ENCODE data around the gene PKD1. TPM values are rescaled to one million over a fixed set of nuclear protein-coding genes. Genes with fewer than 3 reads are reported as not detected.
"Not testable (repeated sequence)": the region's sequence is repeated elsewhere in the genome, so short reads cannot be mapped to it uniquely, and the experiment has no call there.

Gene PKD1
- total RNA-seq, 4 donors from 2014 or later = 168 to 376 (median 339) TPM

DNA sequence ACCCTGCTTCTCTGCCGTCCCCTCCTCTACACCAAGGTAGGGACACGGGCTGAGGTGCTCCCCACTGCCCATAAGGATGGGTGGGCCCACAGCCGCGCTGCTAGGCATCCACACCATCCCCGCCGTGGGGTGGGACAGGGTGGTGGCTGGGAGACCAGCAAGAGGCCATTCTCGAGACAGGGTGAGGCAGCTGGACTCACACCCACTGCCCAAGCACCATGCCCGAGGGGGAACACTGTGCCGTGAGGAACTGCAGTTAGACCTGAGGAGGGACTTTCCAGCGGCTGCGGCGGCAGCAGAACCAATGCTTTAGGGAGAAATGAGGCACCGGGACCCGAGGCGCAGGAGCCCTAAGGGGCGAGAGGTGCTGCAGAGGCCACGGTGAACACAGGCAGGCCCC is 13.3 kb downstream of the PKD1 start:
- Histone ChIP-seq H3K27me3 (no peaks in the 10 kb centered on the region), H3K4me3 (peak overlapping the region in 3 of 4 donors; percentile 13 to 40 (median 22)), H3K4me1 (peaks cover 70 to 90% of the 10 kb centered on the region in 2 donors), H3K36me3 (no peaks in the 10 kb centered on the region), H3K27ac (peak overlapping the region; percentile 98 to 100 (median 98)), H3K9me3 (no peaks in the 10 kb centered on the region)
- DNase-seq = no peak
- ATAC-seq = no peak
- in situ Hi-C loops (cut with MboI; ENCODE audit: low sequenced_read_pairs in 4 of 4) = no loop called here
- TF ChIP-seq, protein P1, sequence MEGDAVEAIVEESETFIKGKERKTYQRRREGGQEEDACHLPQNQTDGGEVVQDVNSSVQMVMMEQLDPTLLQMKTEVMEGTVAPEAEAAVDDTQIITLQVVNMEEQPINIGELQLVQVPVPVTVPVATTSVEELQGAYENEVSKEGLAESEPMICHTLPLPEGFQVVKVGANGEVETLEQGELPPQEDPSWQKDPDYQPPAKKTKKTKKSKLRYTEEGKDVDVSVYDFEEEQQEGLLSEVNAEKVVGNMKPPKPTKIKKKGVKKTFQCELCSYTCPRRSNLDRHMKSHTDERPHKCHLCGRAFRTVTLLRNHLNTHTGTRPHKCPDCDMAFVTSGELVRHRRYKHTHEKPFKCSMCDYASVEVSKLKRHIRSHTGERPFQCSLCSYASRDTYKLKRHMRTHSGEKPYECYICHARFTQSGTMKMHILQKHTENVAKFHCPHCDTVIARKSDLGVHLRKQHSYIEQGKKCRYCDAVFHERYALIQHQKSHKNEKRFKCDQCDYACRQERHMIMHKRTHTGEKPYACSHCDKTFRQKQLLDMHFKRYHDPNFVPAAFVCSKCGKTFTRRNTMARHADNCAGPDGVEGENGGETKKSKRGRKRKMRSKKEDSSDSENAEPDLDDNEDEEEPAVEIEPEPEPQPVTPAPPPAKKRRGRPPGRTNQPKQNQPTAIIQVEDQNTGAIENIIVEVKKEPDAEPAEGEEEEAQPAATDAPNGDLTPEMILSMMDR (IDR thresholded peaks at IDR 0.05 in 4 of 5, conservative IDR thresholded peaks at IDR 0.05 in 1 of 5) = no peak
- no peak for TF ChIP-seq POLR2A (IDR thresholded peaks at IDR 0.05)
- intact Hi-C loops (cut with DNase I; ENCODE audit: low total_unique reads) = no loop called here

DNA sequence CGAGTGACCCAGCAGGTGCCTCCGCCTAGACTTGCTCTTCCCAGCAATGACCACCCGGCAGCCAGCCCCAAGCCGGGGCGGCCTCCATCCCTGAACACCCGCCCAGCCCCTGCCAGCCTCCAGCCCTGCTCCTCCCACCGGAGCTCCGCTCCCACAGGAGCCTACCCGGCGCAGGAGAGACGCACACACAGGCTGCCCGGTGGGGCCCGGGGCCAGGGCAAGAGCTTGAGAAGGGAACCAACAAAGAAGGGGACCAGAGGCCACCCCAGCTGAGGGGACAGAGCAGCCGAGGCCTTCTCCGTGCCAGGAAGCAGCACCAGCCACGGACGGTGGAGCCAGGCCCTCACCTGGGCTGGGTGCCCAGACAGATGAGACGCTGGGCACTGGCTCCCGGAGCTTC is 13.8 kb downstream of the PKD1 start:
- intact Hi-C loops (cut with DNase I; ENCODE audit: low total_unique reads) (loop anchor here (1.0 to 2.0 kb wide), 2 partner anchors 18 to 27 kb away; partner anchors contain the start of gene RAB26), in situ Hi-C loops (cut with MboI; ENCODE audit: low sequenced_read_pairs in 4 of 4) (no loop called here)
- ATAC-seq (peak; percentile 34 to 49), DNase-seq (peak; percentile 50 to 82)
- no peaks in the 10 kb centered on the region for H3K27me3 ChIP-seq
- peak overlapping the region in 3 of 4 donors; percentile 13 to 48 (median 40) for H3K4me3 ChIP-seq
- H3K27ac ChIP-seq = peak overlapping the region; percentile 98 to 100 (median 98)
- no peaks in the 10 kb centered on the region for H3K9me3 ChIP-seq
- H3K36me3 ChIP-seq = no peaks in the 10 kb centered on the region
- TF ChIP-seq POLR2A (IDR thresholded peaks at IDR 0.05) = no peak
- TF ChIP-seq, protein P1 (IDR thresholded peaks at IDR 0.05 in 4 of 5, conservative IDR thresholded peaks at IDR 0.05 in 1 of 5) = no peak
- peaks cover 70 to 89% of the 10 kb centered on the region in 2 donors for H3K4me1 ChIP-seq

DNA sequence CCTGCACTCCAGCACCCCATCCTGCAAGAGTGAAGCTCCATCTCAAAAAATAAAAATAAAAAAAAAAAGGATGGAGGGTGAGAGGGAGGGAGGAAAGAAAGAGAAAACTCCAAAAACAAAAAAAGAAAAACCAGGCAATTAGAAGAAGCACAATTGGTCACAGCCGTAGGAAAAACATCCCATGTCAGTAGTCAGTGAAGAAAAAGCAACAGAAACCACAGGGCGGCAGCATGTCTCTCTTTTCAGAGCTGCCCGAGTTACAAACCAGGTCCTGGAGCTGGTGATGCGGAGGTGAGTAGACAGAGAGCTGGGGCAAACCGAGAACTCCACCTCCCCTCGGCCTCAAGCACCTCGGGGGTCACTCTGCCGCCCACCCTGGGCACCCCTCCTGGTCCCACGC is 14.4 kb downstream of the PKD1 start:
- H3K4me3 ChIP-seq = peak overlapping the region in 2 of 4 donors; percentile 40 to 48
- peak; percentile 51 to 75 for DNase-seq
- peak overlapping the region; percentile 98 to 100 (median 98) for H3K27ac ChIP-seq
- H3K4me1 ChIP-seq = peaks cover 69 to 87% of the 10 kb centered on the region in 2 donors
- H3K9me3 ChIP-seq; in situ Hi-C loops (cut with MboI; ENCODE audit: low sequenced_read_pairs in 4 of 4); H3K27me3 ChIP-seq; H3K36me3 ChIP-seq: not testable (repeated sequence)
- intact Hi-C loops (cut with DNase I; ENCODE audit: low total_unique reads) = loop anchor here (1.0 to 2.0 kb wide), 2 partner anchors 19 to 27 kb away; partner anchors contain the start of gene RAB26
- ATAC-seq = peak; percentile 37 to 63
- TF ChIP-seq, protein P1 (IDR thresholded peaks at IDR 0.05 in 4 of 5, conservative IDR thresholded peaks at IDR 0.05 in 1 of 5) = peak in 4 of 5 experiments; percentile 12 to 48 (median 41)

DNA sequence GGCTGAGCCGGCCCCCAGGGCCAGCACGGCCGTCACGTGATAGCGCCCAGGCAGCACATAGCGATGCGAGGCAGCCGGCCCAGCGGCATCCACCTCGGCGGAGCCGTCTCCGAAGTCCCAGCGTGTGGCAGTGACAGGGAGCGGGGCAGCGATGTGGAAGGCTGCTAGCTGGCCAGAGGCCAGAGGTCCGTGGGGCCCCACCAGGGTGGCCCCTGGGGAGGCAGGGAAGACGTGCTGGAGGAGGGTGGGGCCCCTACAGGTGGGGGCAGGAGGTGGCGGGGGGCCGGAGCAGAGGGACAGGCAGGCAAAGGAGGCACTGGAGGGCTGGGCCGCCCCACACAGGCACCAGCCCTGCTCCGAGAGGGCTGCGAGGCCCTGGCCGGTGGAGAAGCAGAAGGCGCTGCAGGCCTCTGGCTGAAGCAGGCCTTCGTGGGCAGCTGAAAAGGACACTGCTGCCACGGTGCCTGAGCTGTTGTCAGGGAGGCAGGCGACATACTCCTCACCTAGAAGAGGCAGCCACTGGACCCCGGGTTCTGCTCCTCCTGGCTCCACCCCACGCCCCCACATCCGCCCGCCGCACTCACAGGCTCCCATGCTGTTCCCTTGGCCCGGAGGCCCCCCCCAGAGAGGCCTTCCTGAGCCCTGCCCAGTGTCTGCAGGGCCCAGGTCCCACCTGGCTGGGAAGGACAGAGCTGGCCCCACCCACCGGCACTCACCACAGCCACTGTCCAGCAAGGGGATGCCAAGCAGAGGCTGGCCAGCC is 17.6 kb downstream of the PKD1 start:
- peaks cover 45 to 62% of the 10 kb centered on the region in 2 donors for H3K4me1 ChIP-seq
- DNase-seq; H3K9me3 ChIP-seq; H3K4me3 ChIP-seq; in situ Hi-C loops (cut with MboI; ENCODE audit: low sequenced_read_pairs in 4 of 4); intact Hi-C loops (cut with DNase I; ENCODE audit: low total_unique reads); ATAC-seq; H3K27me3 ChIP-seq: not testable (repeated sequence)
- H3K27ac ChIP-seq = peak overlapping the region; percentile 70 to 84 (median 74)
- H3K36me3 ChIP-seq = peaks cover 0 to 11% of the 10 kb centered on the region in 2 donors

DNA sequence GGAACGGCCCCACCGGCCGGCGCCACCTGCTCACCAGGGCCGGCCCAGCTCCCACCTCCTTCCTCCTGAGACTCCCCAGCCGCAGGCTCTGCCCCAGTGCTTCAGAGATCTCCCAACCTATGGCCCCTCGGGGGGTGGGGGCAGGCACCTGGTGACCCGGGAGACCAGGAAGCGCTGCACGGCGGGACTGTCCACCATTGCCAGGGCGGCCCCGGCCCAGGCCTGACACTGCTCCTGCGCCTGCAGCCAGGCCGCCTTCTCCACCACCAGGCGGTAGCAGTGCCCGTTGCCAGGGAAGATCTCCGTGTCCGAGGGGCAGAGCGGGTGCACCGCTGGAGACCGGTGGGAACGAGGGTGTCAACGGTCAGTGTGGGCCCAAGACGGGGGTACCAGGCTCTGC is 18.4 kb downstream of the PKD1 start:
- H3K4me3 ChIP-seq; in situ Hi-C loops (cut with MboI; ENCODE audit: low sequenced_read_pairs in 4 of 4); ATAC-seq; intact Hi-C loops (cut with DNase I; ENCODE audit: low total_unique reads); H3K9me3 ChIP-seq; H3K27me3 ChIP-seq; DNase-seq: not testable (repeated sequence)
- Histone ChIP-seq H3K36me3 (peaks cover 0 to 16% of the 10 kb centered on the region in 2 donors), H3K27ac (peak overlapping the region in 3 of 4 donors; percentile 10 to 72 (median 47)), H3K4me1 (peaks cover 37 to 54% of the 10 kb centered on the region in 2 donors)

DNA sequence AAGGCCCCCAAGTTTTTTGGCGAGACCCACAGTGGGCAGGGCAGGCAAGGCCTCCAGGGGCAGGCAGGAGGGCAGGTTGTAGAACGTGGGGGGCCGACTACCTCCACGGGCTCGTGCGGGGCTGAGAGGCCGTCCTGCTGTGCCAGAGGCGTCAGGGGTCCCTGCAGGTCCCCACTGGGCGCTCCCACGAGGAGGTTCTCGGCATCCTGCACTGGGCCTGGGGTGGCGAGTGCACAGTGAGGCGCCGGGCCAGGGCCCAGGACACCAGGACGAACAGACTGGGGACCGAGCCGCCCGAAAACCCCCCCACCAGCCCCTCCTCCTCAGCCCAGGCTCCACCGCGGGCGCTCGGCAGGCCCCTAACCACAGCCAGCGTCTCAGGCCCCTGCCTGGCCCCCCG is 19.3 kb downstream of the PKD1 start:
- in situ Hi-C loops (cut with MboI; ENCODE audit: low sequenced_read_pairs in 4 of 4) = not testable (repeated sequence)
- peaks cover 30 to 45% of the 10 kb centered on the region in 2 donors for H3K4me1 ChIP-seq

More for the DNA sequence above, 19.3 kb downstream of the PKD1 start:
- DNase-seq; ATAC-seq; H3K4me3 ChIP-seq; intact Hi-C loops (cut with DNase I; ENCODE audit: low total_unique reads); H3K27me3 ChIP-seq; H3K9me3 ChIP-seq: not testable (repeated sequence)
- H3K27ac ChIP-seq = peak overlapping the region in 3 of 4 donors; percentile 45 to 72 (median 50)
- peaks cover 0 to 24% of the 10 kb centered on the region in 2 donors for H3K36me3 ChIP-seq
